Measurements from ENCODE around the gene SV2C.

DNA sequence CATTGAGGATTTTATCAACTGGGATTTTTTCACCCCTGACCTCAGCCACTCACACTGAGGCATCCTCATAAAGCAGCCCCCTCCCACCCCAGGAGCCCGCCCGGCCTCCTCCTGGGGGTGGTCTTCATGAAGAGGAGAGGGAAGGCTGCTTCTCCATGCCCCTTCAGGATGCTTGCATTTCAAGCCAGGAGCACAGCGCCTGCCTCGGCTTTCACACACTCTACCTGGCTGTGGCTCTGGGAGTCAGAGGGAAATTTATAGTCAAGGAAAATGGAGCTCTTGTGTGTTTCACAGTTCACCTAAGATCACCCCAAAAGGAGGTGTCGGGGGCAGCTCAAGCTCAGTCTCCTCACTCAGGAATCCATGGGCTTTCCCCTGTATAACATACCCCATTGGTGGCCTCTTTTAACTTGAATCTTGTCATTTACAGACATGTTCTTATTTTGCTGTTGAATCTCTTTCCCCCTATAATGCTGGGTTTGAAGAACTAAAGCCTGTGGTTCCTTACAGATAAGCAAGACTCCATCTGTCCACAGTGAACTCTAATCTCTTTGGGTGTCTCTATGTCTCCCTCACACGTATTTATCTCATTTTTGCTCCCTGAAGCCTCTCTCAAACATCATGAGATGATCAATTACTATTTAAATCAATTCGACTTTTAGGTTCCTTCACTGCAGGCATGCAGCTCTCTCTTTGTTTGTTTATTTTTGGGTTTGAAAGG, 297.3 kb downstream of the SV2C start:
- TF ChIP-seq GLIS3 (CRISPR knock-in tag; IDR thresholded peaks at IDR 0.05) (no peak), BACH2 (CRISPR knock-in tag; IDR thresholded peaks at IDR 0.05; ENCODE audit: borderline replicate concordance) (no peak)

All from SK-N-SH treated with all-trans-retinoic acid at 6 μM for 48 hours (cell line).